Stromal cell of bone marrow (primary cell): ENCODE measurements around the gene IL37.
"Not testable (repeated sequence)": the region's sequence is repeated elsewhere in the genome, so short reads cannot be mapped to it uniquely, and the experiment has no call there.

ENCODE experiments used
- DNase-seq: peaks from one replicate; pipeline ENCODE4 v3.0.0-alpha.2; 2012; ENCODE audit warnings: low read depth

Gene IL37

GRCh38 chr2:112923237-112923966 lies 12.4 kb downstream of the IL37 start:
- DNase-seq: no peak

DNA sequence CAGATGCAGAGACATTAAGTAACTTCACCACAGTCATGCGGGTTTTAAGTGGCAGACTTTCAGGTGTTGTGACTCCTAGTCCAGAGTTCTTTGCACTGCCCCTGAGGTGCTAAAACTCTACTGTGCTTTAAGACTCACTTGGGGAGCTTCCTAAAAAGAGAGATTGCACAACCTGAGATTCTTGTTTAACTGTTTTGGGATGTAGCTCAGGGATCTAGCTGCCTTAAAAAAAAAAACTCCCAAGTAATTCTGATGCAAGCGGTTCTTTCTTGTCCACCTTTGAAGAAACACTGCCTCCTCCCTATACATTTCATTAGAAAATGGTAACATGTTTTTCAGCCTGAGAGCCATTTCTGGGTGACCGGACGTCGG lies 13.0 kb downstream of the IL37 start:
- no peak for DNase-seq

DNA sequence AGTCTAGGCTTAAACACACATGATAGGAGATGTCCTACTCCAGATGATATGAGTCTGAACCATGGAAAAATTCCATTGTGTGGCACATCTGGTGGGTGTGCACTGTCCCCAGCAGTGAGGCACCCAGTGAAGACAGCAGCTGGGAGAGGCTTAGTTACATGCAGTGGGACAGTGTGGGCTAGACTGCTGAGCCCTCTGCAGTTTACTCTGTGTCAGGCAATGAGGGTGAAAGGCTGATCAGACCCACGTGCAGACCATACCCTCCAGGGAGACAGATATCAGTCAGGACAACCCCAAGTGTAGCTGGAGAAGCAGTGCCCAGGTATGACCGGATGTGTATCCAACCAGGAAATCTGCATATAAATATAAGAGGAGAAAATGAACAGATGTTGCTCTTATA lies 13.4 kb downstream of the IL37 start:
- DNase-seq: no peak

- no peak for DNase-seq
Observed at GRCh38 chr2:112924821-112925220, 13.9 kb downstream of the IL37 start.

- no peak for DNase-seq
Observed at GRCh38 chr2:112926707-112927106, 15.7 kb downstream of the IL37 start.

DNA sequence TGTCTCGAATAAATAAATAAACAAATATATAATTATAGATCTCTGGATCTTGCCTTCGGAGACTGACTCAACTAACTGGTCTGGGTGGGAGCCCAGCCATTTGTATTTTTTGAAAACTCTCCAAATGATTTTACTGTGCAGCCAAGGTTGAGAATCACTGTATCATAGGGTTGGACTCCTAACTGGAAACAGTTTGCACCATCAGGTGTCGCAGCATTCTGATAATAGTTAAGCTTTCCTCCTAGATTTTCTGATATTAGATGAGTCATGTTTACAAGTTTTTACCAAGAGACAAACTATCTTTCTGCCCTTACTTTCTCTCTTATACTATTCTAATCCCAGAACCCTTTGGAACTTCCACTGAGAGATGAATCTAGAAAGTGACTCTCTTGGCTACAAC lies 16.8 kb downstream of the IL37 start:
- no peak for DNase-seq

DNA sequence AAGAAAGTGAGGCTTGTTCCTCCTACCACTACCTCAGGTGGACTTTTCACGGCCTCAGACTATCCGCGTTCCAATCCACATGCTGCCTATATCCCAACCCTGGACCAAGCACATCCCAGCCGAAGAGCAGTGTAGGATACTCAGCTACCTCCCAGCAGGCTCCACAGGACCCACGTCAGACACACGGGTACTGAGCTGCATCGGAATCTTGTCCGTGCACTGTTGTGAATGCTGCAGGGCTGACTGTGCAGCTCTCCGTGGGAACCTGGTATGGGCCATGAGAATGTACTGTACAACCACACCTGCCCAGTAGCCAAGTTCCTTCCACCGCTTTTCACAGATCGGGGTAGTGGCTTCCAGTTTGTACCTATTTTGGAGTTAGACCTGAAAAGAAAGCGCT lies 22.3 kb downstream of the IL37 start:
- no peak for DNase-seq

DNA sequence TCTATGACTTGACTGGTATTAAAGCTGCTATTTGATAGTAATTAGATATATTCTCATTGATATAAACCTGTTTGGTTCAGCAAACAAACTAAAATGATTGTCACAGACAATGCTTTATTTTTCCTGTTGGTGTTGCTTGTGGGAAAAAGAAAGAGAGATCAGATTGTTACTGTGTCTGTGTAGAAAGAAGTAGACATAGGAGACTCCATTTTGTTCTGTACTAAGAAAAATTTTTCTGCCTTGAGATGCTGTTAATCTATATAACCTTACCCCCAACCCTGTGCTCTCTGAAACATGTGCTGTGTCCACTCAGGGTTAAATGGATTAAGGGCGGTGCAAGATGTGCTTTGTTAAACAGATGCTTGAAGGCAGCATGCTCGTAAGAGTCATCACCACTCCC lies 23.2 kb downstream of the IL37 start:
- not testable (repeated sequence) for DNase-seq

DNA sequence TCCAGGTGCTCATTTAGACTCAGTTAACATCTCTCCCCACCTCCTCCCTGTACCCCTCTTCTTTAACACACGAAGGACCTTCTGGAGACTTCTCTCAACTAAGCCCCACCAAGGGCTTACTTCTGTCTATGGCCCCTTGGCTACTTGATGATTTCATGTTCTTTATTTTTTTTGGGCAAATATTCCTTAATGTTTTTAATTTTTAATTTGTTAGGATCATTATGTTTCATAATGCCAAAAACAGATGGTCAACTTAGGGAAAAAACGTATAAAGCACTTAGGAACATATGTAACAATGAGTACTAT lies 25.9 kb downstream of the IL37 start:
- no peak for DNase-seq

DNA sequence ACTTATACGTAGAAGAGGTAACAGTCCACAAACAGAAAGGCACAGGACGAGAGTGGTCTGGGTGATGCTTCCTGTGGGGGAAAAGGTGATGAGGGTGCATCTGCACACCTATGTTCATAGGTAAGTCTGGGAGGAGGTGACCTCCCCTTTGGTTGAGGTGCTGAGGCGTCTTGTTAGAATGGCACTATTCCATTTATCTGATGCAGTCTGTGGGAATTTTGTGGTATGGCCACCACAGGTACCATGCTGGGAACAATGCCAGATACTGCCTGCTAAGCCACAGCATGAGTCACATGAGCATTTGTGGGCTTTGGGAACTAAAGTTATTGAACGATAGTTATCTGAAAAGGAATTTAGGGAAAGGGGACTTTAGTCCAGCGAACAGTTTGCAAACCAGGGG lies 27.9 kb downstream of the IL37 start:
- no peak for DNase-seq

DNA sequence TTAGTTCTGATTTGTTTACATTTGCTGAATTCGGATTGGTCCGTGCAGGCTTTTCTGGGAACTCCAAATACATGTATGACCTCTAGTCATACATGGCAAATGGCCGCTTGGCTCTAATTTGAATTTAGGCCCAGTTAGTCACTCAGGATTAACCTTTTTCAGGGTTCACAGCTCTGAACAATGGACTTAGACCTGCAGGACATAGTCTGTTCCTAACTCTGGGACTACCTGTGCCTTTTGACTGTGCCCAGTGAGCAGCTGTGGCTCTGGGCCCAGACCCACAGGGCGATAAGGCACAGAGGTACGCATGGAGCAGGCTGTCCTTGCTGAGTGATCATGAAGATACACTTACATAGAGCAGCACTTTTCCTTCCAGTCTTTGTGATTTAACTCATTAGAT lies 28.5 kb downstream of the IL37 start:
- no peak for DNase-seq

GRCh38 chr2:112940859-112941625 lies 30.1 kb downstream of the IL37 start:
- DNase-seq: no peak

- DNase-seq: peak; percentile 47
Observed at GRCh38 chr2:112941753-112942653, 31.0 kb downstream of the IL37 start.

DNA sequence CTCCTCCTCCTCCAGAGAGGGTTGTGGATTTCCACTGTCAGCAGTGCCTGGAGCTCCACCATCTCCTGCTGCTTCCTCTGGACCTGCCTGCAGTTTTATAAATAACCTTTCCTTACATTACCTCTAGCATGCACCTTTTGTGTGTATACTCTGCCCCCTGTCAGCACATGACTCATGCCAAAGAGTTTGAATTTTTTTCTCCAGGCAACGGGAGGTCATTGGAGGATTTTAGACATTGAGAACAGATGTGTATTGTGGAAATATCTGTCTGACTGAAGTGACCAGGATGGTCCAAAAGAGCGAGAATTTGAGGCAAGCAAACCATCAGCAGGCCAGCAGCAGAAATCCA lies 31.7 kb downstream of the IL37 start:
- DNase-seq: no peak

DNA sequence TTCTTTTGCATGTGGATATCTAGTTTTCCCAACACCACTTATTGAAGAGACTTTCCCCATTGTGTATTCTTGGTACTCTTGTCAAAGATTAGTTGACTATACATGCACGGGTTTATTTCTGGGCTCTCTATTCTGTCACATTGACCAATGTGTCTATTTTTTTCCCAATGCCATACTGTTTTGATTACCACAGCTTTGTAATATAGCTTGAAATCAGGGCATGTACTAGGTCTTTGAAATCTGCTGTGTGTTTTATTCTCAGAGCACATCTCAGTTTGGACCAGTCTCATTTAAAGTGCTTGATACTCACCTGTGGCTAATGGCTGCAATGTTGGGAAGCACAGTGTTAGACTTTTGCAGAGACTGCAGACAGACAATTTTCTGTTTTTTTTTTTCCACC lies 34.0 kb downstream of the IL37 start:
- no peak for DNase-seq

- no peak for DNase-seq
Observed at GRCh38 chr2:112946086-112946485, 35.1 kb downstream of the IL37 start.

DNA sequence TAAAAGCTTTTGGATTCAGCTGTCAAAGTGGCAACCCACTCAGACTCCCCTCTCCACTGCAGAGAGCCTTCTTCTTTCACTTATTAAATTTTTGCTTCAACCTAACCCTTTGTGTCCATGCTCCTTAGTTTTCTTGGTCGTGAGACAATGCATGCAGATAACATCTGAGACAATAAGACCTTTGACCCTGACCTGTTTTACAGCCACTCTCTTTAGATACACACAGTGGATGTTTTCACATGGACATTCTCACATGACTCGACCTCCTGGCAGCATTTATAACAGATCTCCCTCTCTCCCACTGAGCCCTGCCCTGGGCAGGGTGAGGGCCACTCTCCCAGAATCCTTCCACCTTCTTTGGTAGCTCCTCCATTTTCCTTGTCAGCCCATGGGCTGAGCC lies 36.4 kb downstream of the IL37 start:
- DNase-seq: no peak

GRCh38 chr2:112949456-112949855 lies 38.5 kb downstream of the IL37 start:
- DNase-seq: no peak

GRCh38 chr2:112954364-112954763 lies 43.4 kb downstream of the IL37 start:
- DNase-seq: no peak

- no peak for DNase-seq
Observed at GRCh38 chr2:112957511-112957910, 46.5 kb downstream of the IL37 start.

DNA sequence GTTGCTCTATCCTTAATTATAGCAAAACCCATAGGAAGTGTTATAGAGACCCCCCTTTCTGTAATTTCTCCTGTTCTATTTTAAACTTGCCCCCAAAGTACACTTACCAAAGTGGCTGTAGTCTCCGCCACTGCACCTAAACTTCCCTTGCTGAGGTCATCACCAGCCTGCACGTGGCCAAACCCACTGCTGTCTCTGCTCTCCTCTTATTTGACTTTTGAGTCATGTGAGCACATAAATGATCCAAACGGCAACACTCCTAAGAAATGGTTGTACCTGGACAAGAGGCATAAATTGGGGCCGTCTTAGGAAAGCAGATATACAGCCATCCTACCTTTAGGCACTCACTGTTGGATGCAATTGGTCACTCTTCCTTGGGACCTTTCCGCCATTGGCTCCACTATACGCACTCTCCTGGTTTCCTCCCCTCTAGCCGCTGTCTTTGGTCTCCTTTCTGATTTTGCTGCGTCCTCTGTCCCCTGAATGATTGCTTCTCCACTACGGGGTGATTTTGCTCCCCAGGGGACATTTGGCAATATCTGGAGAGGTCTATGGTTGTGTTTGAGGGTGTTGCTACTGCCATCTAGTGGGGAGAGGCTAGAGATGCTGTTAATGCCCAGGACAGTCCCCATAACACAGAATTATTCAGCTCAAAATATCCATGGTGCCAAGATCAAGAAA lies 47.6 kb downstream of the IL37 start:
- DNase-seq: peak; percentile 49

DNA sequence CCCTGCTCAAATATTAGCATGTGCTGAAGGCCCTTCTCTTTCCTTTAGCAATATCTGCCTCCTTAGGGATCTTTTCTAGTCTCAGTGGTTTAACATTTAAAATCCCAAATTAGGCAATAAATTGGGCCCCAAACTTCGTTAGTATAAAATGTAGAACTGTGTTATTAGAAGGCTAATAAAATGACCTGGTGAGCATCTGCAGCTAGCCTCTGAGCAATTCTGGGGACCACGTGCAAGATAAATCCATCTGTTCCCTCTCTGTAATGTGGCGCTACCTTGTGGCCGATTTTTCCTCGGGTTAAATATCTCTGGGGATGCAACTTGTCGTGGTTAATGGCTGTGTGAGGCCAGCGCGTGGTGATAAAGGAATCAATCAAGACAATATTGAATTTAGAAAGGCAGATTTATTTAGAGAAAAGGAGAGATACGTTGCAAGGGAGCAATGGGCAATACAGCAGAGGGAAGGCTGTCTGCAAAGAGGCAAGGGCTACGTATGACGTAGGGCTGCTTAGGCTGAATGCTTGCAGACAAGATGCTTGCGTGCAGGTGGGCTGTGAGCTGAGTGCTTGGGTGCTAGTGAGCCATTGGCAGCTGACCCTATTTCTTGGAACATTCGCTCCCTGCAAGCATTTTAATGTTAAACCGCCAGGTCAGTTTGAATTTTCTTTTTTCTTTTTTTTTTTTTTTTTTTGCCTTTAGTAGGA lies 48.3 kb downstream of the IL37 start:
- no peak for DNase-seq
